ENCODE data around the gene DMBT1.

DNA sequence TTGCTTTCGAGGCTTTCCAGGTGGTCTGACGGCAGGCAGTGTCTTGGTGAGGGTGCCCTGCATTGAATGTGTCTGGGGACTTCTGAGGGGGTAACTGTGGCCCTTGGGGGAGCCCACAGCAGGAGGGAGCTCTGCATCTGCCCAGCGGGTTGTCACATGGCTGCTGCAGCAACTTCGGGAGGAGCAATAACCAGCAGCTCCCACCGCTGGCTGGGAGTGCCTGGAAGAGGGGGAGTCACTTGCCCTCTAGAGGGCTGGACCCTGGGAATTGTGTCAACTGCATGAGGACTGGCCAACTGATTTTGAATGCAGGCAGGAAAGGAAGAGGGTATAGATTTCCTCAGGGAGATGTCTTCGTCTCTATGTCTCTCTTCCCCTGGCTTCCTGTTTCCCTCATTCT, 112.7 kb downstream of the DMBT1 start:
- TF ChIP-seq POLR2A (IDR thresholded peaks at IDR 0.05; ENCODE audit: low read depth, low read length) (no peak), TAF1 (IDR thresholded peaks at IDR 0.05; ENCODE audit: borderline replicate concordance, low read depth, low read length) (no peak)
